Subcutaneous abdominal adipose tissue (tissue), 5 donors: ENCODE measurements around the gene TSPAN4.

Experiments used
- H3K27ac ChIP-seq: one replicate; pipeline ENCODE4 v1.7.0; 2013; ENCODE audit warnings: low read depth, mild to moderate bottlenecking, inconsistent platforms, low read length, moderate library complexity
- H3K27me3 ChIP-seq, 5 donors: one replicate each; pipeline ENCODE4 v1.7.0; 2013; ENCODE audit warnings: low read length in 5 of 5, inconsistent platforms in 1 of 5; ENCODE audit not compliant: control insufficient read depth in 5 of 5, insufficient read depth in 4 of 5
- H3K36me3 ChIP-seq, 5 donors: one replicate each; pipeline ENCODE4 v1.7.0; 2013; ENCODE audit warnings: low read length in 5 of 5; ENCODE audit not compliant: control insufficient read depth in 5 of 5, insufficient read depth in 5 of 5
- H3K4me1 ChIP-seq, 5 donors: one replicate each; pipeline ENCODE4 v1.7.0; 2013; ENCODE audit warnings: low read length in 5 of 5, mild to moderate bottlenecking in 3 of 5, moderate library complexity in 1 of 5; ENCODE audit not compliant: control insufficient read depth in 5 of 5, insufficient read depth in 5 of 5
- H3K4me3 ChIP-seq, 5 donors: one replicate each; pipeline ENCODE4 v1.7.0; 2013; ENCODE audit warnings: low read length in 5 of 5, low read depth in 1 of 5
- H3K9ac ChIP-seq, 5 donors: one replicate each; pipeline ENCODE4 v1.7.0; 2013; ENCODE audit warnings: low read length in 5 of 5, mild to moderate bottlenecking in 4 of 5, moderate library complexity in 3 of 5
- H3K9me3 ChIP-seq, 5 donors: one replicate each; pipeline ENCODE4 v1.7.0; 2013; ENCODE audit warnings: low read length in 5 of 5; ENCODE audit not compliant: control insufficient read depth in 5 of 5
- donor health status: healthy.
- donor health status: healthy.
- donor health status: healthy.
- donor health status: healthy.
- donor health status: healthy.

The TSPAN4 gene

GRCh38 chr11:886568-886967, 43.9 kb downstream of the TSPAN4 start:
- H3K27me3 ChIP-seq: no peaks in the 10 kb centered on the region
- no peak overlapping the region for H3K4me3 ChIP-seq
- H3K9ac ChIP-seq: no peak overlapping the region
- H3K36me3 ChIP-seq: peaks cover 0 to 88% (median 47%) of the 10 kb centered on the region in 5 donors
- H3K4me1 ChIP-seq: no peaks in the 10 kb centered on the region
- H3K27ac ChIP-seq: no peak overlapping the region
- no peaks in the 10 kb centered on the region for H3K9me3 ChIP-seq

GRCh38 chr11:887589-887988, 44.9 kb downstream of the TSPAN4 start:
- Histone ChIP-seq H3K4me3 (no peak overlapping the region), H3K4me1 (no peaks in the 10 kb centered on the region), H3K27ac (no peak overlapping the region), H3K9me3 (no peaks in the 10 kb centered on the region), H3K27me3 (no peaks in the 10 kb centered on the region), H3K9ac (no peak overlapping the region), H3K36me3 (peaks cover 0 to 84% (median 52%) of the 10 kb centered on the region in 5 donors)

GRCh38 chr11:888310-889212, 45.9 kb downstream of the TSPAN4 start:
- Histone ChIP-seq H3K27ac (no peak overlapping the region), H3K4me1 (no peaks in the 10 kb centered on the region), H3K9me3 (no peaks in the 10 kb centered on the region), H3K36me3 (peaks cover 0 to 82% (median 48%) of the 10 kb centered on the region in 5 donors), H3K4me3 (no peak overlapping the region), H3K9ac (no peak overlapping the region), H3K27me3 (no peaks in the 10 kb centered on the region)

GRCh38 chr11:889257-889656, 46.6 kb downstream of the TSPAN4 start:
- Histone ChIP-seq H3K27ac (no peak overlapping the region), H3K9me3 (no peaks in the 10 kb centered on the region), H3K36me3 (peaks cover 0 to 78% (median 44%) of the 10 kb centered on the region in 5 donors), H3K4me3 (no peak overlapping the region), H3K27me3 (no peaks in the 10 kb centered on the region), H3K9ac (no peak overlapping the region), H3K4me1 (no peaks in the 10 kb centered on the region)

GRCh38 chr11:889687-890475, 47.2 kb downstream of the TSPAN4 start:
- no peak overlapping the region for H3K4me3 ChIP-seq
- no peaks in the 10 kb centered on the region for H3K27me3 ChIP-seq
- no peaks in the 10 kb centered on the region for H3K4me1 ChIP-seq
- H3K9me3 ChIP-seq: no peaks in the 10 kb centered on the region
- H3K9ac ChIP-seq: no peak overlapping the region
- H3K36me3 ChIP-seq: peaks cover 0 to 78% (median 42%) of the 10 kb centered on the region in 5 donors
- no peak overlapping the region for H3K27ac ChIP-seq

- Histone ChIP-seq H3K9me3 (no peaks in the 10 kb centered on the region), H3K27me3 (no peaks in the 10 kb centered on the region), H3K4me1 (no peaks in the 10 kb centered on the region), H3K9ac (no peak overlapping the region), H3K36me3 (peaks cover 0 to 79% (median 42%) of the 10 kb centered on the region in 5 donors), H3K27ac (no peak overlapping the region), H3K4me3 (no peak overlapping the region)
Observed at GRCh38 chr11:890794-891540, 48.3 kb downstream of the TSPAN4 start.

- Histone ChIP-seq H3K4me1 (no peaks in the 10 kb centered on the region), H3K36me3 (peaks cover 0 to 68% (median 26%) of the 10 kb centered on the region in 5 donors), H3K27ac (no peak overlapping the region), H3K27me3 (no peaks in the 10 kb centered on the region), H3K9me3 (no peaks in the 10 kb centered on the region), H3K9ac (no peak overlapping the region), H3K4me3 (no peak overlapping the region)
Observed at GRCh38 chr11:893008-893654, 50.5 kb downstream of the TSPAN4 start.

GRCh38 chr11:894575-895201, 52.0 kb downstream of the TSPAN4 start:
- Histone ChIP-seq H3K9me3 (no peaks in the 10 kb centered on the region), H3K4me1 (no peaks in the 10 kb centered on the region), H3K27ac (no peak overlapping the region), H3K27me3 (no peaks in the 10 kb centered on the region), H3K4me3 (no peak overlapping the region), H3K9ac (no peak overlapping the region), H3K36me3 (peaks cover 0 to 71% (median 35%) of the 10 kb centered on the region in 5 donors)
